Measurements from ENCODE around the gene PEX13. TPM values are rescaled to one million over a fixed set of nuclear protein-coding genes. Genes with fewer than 3 reads are reported as not detected.
"Not testable (repeated sequence)": the region's sequence is repeated elsewhere in the genome, so short reads cannot be mapped to it uniquely, and the experiment has no call there.

PEX13 gene
- total and polyA plus RNA-seq, 10 donors, result 4.5 to 28.4 (median 17.2) TPM

DNA sequence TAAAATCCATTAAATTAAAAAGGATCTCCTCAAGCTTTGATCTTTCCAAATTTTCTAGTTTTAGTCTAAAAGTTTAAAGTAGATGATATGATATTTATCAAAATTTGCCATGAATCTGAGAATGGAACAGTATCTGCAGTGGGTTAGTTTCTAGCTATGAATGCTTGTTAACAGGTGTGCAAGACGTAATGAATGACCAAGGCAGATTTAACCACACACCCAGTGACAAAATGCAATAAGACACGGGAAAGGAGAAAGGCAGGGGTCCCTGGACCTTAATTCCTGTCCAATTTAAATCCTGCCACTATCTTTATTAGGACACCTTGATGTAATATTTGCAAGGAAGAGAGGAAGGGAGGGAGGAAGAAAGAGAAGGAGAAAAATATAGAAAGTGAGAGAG is 30.5 kb upstream of the PEX13 start:
- Histone ChIP-seq H3K36me3 (no peaks in the 10 kb centered on the region), H3K4me3 (no peak overlapping the region), H3K27me3 (replicated peaks in 1 of 7) (no peaks in the 10 kb centered on the region), H3K27ac (peak overlapping the region in 2 of 8 donors; percentile 21 to 23), H3K9me3 (peaks cover 0 to 12% (median 10%) of the 10 kb centered on the region in 8 donors), H3K4me1 (peaks cover 0 to 47% (median 27%) of the 10 kb centered on the region in 6 donors)
- intact Hi-C loops (cut with DNase I; ENCODE audit: low total_unique reads), result no loop called here
- WGBS, 5 donors, result 55 to 71% (median 62%) methylated on average over 2 of the region's 2 CpGs
- DNase-seq, result no peak
- no peak for TF ChIP-seq POLR2AphosphoS5 (IDR thresholded peaks at IDR 0.05)
- TF ChIP-seq POLR2A (IDR thresholded peaks at IDR 0.05), result no peak
- TF ChIP-seq, protein P1, sequence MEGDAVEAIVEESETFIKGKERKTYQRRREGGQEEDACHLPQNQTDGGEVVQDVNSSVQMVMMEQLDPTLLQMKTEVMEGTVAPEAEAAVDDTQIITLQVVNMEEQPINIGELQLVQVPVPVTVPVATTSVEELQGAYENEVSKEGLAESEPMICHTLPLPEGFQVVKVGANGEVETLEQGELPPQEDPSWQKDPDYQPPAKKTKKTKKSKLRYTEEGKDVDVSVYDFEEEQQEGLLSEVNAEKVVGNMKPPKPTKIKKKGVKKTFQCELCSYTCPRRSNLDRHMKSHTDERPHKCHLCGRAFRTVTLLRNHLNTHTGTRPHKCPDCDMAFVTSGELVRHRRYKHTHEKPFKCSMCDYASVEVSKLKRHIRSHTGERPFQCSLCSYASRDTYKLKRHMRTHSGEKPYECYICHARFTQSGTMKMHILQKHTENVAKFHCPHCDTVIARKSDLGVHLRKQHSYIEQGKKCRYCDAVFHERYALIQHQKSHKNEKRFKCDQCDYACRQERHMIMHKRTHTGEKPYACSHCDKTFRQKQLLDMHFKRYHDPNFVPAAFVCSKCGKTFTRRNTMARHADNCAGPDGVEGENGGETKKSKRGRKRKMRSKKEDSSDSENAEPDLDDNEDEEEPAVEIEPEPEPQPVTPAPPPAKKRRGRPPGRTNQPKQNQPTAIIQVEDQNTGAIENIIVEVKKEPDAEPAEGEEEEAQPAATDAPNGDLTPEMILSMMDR (IDR thresholded peaks at IDR 0.05 in 8 of 11, conservative IDR thresholded peaks at IDR 0.05 in 3 of 11), result no peak

DNA sequence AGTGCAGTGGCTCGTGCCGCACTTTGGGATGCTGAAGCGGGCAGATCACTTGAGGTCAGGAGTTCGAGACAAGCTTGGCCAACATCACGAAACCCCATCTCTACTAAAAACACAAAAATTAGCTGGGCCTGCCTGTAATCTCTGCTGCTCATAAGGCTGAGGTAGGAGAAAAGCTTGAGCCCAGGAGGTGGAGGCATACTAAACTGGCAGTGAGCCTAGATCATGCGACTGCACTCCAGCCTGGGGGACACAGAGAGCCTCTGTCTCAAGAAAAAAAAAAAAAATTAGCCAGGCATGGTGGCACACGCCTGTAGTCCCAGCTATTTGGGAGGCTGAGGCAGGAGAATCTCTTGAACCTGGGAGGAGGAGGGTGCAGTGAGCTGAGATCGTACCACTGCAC is 29.9 kb upstream of the PEX13 start:
- H3K36me3 ChIP-seq; H3K27me3 ChIP-seq (replicated peaks in 1 of 7); DNase-seq; H3K4me3 ChIP-seq; intact Hi-C loops (cut with DNase I; ENCODE audit: low total_unique reads): not testable (repeated sequence)
- Histone ChIP-seq H3K4me1 (peaks cover 0 to 53% (median 29%) of the 10 kb centered on the region in 6 donors), H3K9me3 (peaks cover 0 to 15% (median 12%) of the 10 kb centered on the region in 8 donors), H3K27ac (peak overlapping the region in 2 of 8 donors; percentile 21 to 23)
- 87 to 91% (median 89%) methylated on average over 8 of the region's 8 CpGs for WGBS, 5 donors

DNA sequence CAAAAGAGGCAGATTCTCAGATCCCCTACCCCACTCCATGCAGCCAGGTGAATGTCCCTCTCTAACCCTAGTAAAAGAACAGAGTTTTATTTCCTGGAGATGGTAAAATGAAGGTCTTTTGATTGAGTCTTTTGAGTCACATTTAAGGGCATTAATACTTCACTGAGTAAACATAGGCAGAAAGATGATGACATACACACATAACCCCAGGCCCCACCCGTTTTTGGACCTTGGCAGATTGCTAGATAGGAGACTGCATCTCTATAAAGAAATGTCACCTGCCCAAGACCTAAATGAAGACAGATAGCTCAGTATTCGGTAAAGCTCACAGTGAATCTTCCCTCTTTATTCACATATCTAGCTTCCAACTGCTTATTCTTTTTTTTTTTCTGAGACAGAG is 28.3 kb upstream of the PEX13 start:
- no peak for DNase-seq
- TF ChIP-seq, protein P1 (IDR thresholded peaks at IDR 0.05 in 8 of 11, conservative IDR thresholded peaks at IDR 0.05 in 3 of 11), result no peak
- no peak for TF ChIP-seq POLR2A (IDR thresholded peaks at IDR 0.05)
- TF ChIP-seq POLR2AphosphoS5 (IDR thresholded peaks at IDR 0.05), result no peak
- WGBS, 5 donors, result 73 to 88% (median 80%) methylated on average over 2 of the region's 2 CpGs
- Histone ChIP-seq H3K36me3 (no peaks in the 10 kb centered on the region), H3K4me3 (no peak overlapping the region), H3K9me3 (peaks cover 0 to 15% (median 12%) of the 10 kb centered on the region in 8 donors), H3K4me1 (peaks cover 3 to 60% (median 34%) of the 10 kb centered on the region in 6 donors), H3K27me3 (replicated peaks in 1 of 7) (no peaks in the 10 kb centered on the region), H3K27ac (no peak overlapping the region)
- intact Hi-C loops (cut with DNase I; ENCODE audit: low total_unique reads), result no loop called here

DNA sequence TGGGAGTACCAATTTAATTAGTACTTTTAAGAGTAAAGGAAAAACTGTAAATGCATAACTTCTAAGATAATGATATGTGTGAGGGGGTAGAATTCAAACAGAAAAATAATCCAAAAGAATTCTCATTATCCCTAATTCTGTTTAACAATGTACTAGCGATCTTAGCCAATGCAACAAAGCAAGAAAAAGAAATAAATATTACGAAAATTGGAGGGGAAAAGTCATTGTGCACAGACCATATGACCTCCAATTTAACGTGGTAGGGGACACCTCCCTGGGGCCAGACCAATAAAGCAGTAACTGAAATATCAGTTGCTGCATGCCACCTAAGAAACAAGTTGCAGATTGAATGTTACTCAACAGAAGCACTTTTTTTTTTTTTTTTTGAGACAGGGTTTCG is 25.9 kb upstream of the PEX13 start:
- 90 to 95% (median 93%) methylated on average over 4 of the region's 4 CpGs for WGBS, 5 donors
- TF ChIP-seq, protein P1 (IDR thresholded peaks at IDR 0.05 in 8 of 11, conservative IDR thresholded peaks at IDR 0.05 in 3 of 11), result no peak

DNA sequence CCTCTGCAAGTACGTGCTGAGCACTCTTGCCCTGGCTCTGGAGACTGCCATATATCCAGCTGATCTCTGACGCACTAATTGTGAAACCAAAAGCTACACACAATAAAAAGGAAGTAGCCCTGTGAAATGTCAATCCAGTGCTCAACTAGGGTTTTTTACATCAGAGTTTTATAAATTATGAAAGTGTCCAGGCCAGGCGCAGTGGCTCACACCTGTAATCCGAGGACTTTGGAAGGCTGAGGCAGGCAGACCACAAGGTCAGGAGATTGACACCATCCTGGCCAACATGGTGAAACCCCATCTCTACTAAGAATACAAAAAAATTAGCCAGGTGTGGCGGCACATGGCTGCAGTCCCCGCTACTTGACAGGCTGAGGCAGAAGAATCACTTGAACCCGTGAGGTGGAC is 24.5 kb upstream of the PEX13 start:
- WGBS, 5 donors, result 36 to 51% (median 48%) methylated on average over 7 of the region's 7 CpGs

More for the DNA sequence above, 25.9 kb upstream of the PEX13 start:
- no peak for DNase-seq
- Histone ChIP-seq H3K9me3 (peaks cover 0 to 15% (median 12%) of the 10 kb centered on the region in 8 donors), H3K4me3 (no peak overlapping the region), H3K36me3 (no peaks in the 10 kb centered on the region), H3K4me1 (peaks cover 0 to 52% (median 21%) of the 10 kb centered on the region in 6 donors), H3K27me3 (replicated peaks in 1 of 7) (no peaks in the 10 kb centered on the region), H3K27ac (peak overlapping the region in 1 of 8 donors; percentile 87)
- intact Hi-C loops (cut with DNase I; ENCODE audit: low total_unique reads), result no loop called here

More for the DNA sequence above, 24.5 kb upstream of the PEX13 start:
- no peak for TF ChIP-seq POLR2A (IDR thresholded peaks at IDR 0.05)
- TF ChIP-seq, protein P1 (IDR thresholded peaks at IDR 0.05 in 8 of 11, conservative IDR thresholded peaks at IDR 0.05 in 3 of 11), result no peak
- peak in 2 of 3 donors; percentile 29 to 79 for TF ChIP-seq POLR2AphosphoS5 (IDR thresholded peaks at IDR 0.05)
- peaks cover 0 to 38% (median 11%) of the 10 kb centered on the region in 6 donors for H3K4me1 ChIP-seq
- intact Hi-C loops (cut with DNase I; ENCODE audit: low total_unique reads), result no loop called here
- H3K9me3 ChIP-seq, result peaks cover 0 to 15% (median 12%) of the 10 kb centered on the region in 8 donors
- H3K4me3 ChIP-seq, result peak overlapping the region in 2 of 8 donors; percentile 12 to 44
- no peaks in the 10 kb centered on the region for H3K27me3 ChIP-seq (replicated peaks in 1 of 7)
- peak overlapping the region; percentile 53 to 88 (median 85) for H3K27ac ChIP-seq
- H3K36me3 ChIP-seq, result no peaks in the 10 kb centered on the region
- peak; percentile 79 for DNase-seq
